PC-9 (cell line): ENCODE data around the gene SCN1B.
"Not testable (repeated sequence)": the region's sequence is repeated elsewhere in the genome, so short reads cannot be mapped to it uniquely, and the experiment has no call there.

Source experiments
- CTCF ChIP-seq: fragments of 200-600 bp; sonication (generic); conservative IDR thresholded peaks from 2 replicates; pipeline ENCODE4 v1.6.1; 2017; ENCODE audit warnings: mixed run types, antibody characterized with exemption, mild to moderate bottlenecking, moderate library complexity
- EZH2 ChIP-seq: fragments of 200-600 bp; sonication (generic); IDR thresholded peaks from 2 replicates; pipeline ENCODE4 v1.8.0; 2017; ENCODE audit warnings: antibody characterized with exemption, low read depth

- TF ChIP-seq EZH2, CTCF: not testable (repeated sequence)
These were observed 22.8 kb upstream of the SCN1B start for GRCh38 chr19:35007427-35007826.
